Epithelial cell of esophagus (primary cell): ENCODE results near the gene MBLAC1.

Source experiments
- DNase-seq: peaks from one replicate; pipeline ENCODE4 v3.0.0; 2010; ENCODE audit warnings: low read depth
- H3K4me3 ChIP-seq: 2 replicates; pipeline ENCODE4 v1.5.1; 2011; ENCODE audit warnings: mild to moderate bottlenecking, low read length, control low read depth
- CTCF ChIP-seq: IDR thresholded peaks from 2 replicates; pipeline ENCODE4 v1.5.1; 2011; ENCODE audit warnings: low read depth, mild to moderate bottlenecking, low read length, control low read depth, inconsistent platforms; ENCODE audit not compliant: insufficient read depth; ENCODE audit errors: missing control alignments

The MBLAC1 gene

GRCh38 chr7:100090527-100091410 lies 36.0 kb upstream of the MBLAC1 start:
- no peak for DNase-seq
- no peak overlapping the region for H3K4me3 ChIP-seq
- no peak for TF ChIP-seq CTCF

GRCh38 chr7:100091411-100092181 lies 35.2 kb upstream of the MBLAC1 start:
- peak; percentile 21 for TF ChIP-seq CTCF
- DNase-seq, result peak; percentile 48
- no peak overlapping the region for H3K4me3 ChIP-seq

GRCh38 chr7:100093054-100093453 lies 33.7 kb upstream of the MBLAC1 start:
- no peak for DNase-seq
- H3K4me3 ChIP-seq, result no peak overlapping the region

GRCh38 chr7:100093498-100093897 lies 33.3 kb upstream of the MBLAC1 start:
- TF ChIP-seq CTCF, result no peak
- no peak for DNase-seq
- no peak overlapping the region for H3K4me3 ChIP-seq

More at GRCh38 chr7:100093054-100093453, 33.7 kb upstream of the MBLAC1 start:
- TF ChIP-seq CTCF, result no peak

- DNase-seq, result no peak
- TF ChIP-seq CTCF, result no peak
Observed at GRCh38 chr7:100093925-100094486, 32.8 kb upstream of the MBLAC1 start.

GRCh38 chr7:100095289-100095688 lies 31.5 kb upstream of the MBLAC1 start:
- no peak overlapping the region for H3K4me3 ChIP-seq
- no peak for TF ChIP-seq CTCF
- DNase-seq, result no peak

More at GRCh38 chr7:100093925-100094486, 32.8 kb upstream of the MBLAC1 start:
- H3K4me3 ChIP-seq, result no peak overlapping the region
